Type B pancreatic cell (in vitro differentiated cells): ENCODE data around the gene PDE9A. TPM values are rescaled to one million over a fixed set of nuclear protein-coding genes. Genes with fewer than 3 reads are reported as not detected.

Source experiments
- DNase-seq: peaks from one replicate; pipeline ENCODE4 v3.0.0; 2021; ENCODE audit warnings: mixed read lengths; ENCODE audit not compliant: unreplicated experiment; ENCODE audit errors: extremely low spot score
- H3K27ac Mint-ChIP-seq: 2 replicates; pipeline ENCODE4 v1.8.0; 2021; ENCODE audit warnings: mild to moderate bottlenecking, mixed read lengths
- H3K27me3 Mint-ChIP-seq: 2 replicates; pipeline ENCODE4 v1.8.0; 2021; ENCODE audit warnings: mixed read lengths
- H3K36me3 Mint-ChIP-seq: 2 replicates; pipeline ENCODE4 v1.8.0; 2021; ENCODE audit warnings: mixed read lengths
- H3K4me1 Mint-ChIP-seq: one replicate; pipeline ENCODE4 v1.8.0; 2021; ENCODE audit warnings: mixed read lengths; ENCODE audit not compliant: unreplicated experiment
- H3K4me3 Mint-ChIP-seq: 2 replicates; pipeline ENCODE4 v1.8.0; 2021; ENCODE audit warnings: mild to moderate bottlenecking, mixed read lengths
- H3K9me3 Mint-ChIP-seq: 2 replicates; pipeline ENCODE4 v1.8.0; 2021; ENCODE audit warnings: mixed read lengths
- CTCF ChIP-seq: fragments of 200-600 bp; sonication (generic); conservative IDR thresholded peaks from 2 replicates; pipeline ENCODE4 v1.5.0; 2021; ENCODE audit warnings: antibody characterized with exemption, mild to moderate bottlenecking
- long read RNA-seq: library from polyadenylated mRNA; unstranded; transcript quantifications from one replicate; pipeline ENCODE4 v2.0.0, GENCODE V29; 2020
- total RNA-seq: library from RNA; stranded (reverse); gene quantifications from 2 replicates; pipeline ENCODE4 v1.2.1, GENCODE V29; 2021; ENCODE audit warnings: low replicate concordance

Gene PDE9A
- total RNA-seq, result 15.2 and 18.6 TPM in 2 replicates
- long read RNA-seq, partial matches to known transcripts, result 4 of 13 reads
- long read RNA-seq, other reads (novel, unspliced or antisense), result 3 of 13 reads

GRCh38 chr21:42653231-42654061, at the start of gene PDE9A:
PDE9A (plus strand) TSS chr21:42653621; CDS start chr21:42653815, 194 bp downstream.
- peaks cover 23% of the 10 kb centered on the region for H3K4me1 Mint-ChIP-seq
- H3K27me3 Mint-ChIP-seq, result peaks cover 20% of the 10 kb centered on the region
- DNase-seq, result no peak
- peak within 1 kb of the TSS; percentile 94 for H3K4me3 Mint-ChIP-seq
- no peak for TF ChIP-seq CTCF
- H3K36me3 Mint-ChIP-seq, result no peaks in the 10 kb centered on the region
- H3K27ac Mint-ChIP-seq, result peak within 1 kb of the TSS; percentile 93
- no peaks in the 10 kb centered on the region for H3K9me3 Mint-ChIP-seq

- peak overlapping the region; percentile 67 for H3K27ac Mint-ChIP-seq
- no peaks in the 10 kb centered on the region for H3K27me3 Mint-ChIP-seq
- H3K36me3 Mint-ChIP-seq, result no peaks in the 10 kb centered on the region
- H3K9me3 Mint-ChIP-seq, result peaks cover 24% of the 10 kb centered on the region
- H3K4me1 Mint-ChIP-seq, result no peaks in the 10 kb centered on the region
- DNase-seq, result no peak
- H3K4me3 Mint-ChIP-seq, result no peak overlapping the region
- no peak for TF ChIP-seq CTCF
These were observed 46.3 kb upstream of the PDE9A start for GRCh38 chr21:42607102-42607501.

GRCh38 chr21:42607525-42608102, 45.8 kb upstream of the PDE9A start:
- TF ChIP-seq CTCF, result no peak
- Mint-ChIP-seq H3K36me3 (no peaks in the 10 kb centered on the region), H3K27me3 (no peaks in the 10 kb centered on the region), H3K4me1 (no peaks in the 10 kb centered on the region), H3K4me3 (peak overlapping the region; percentile 49), H3K9me3 (peaks cover 24% of the 10 kb centered on the region), H3K27ac (peak overlapping the region; percentile 67)
- DNase-seq, result no peak

GRCh38 chr21:42608446-42608845, 45.0 kb upstream of the PDE9A start:
- Mint-ChIP-seq H3K27me3 (no peaks in the 10 kb centered on the region), H3K4me1 (no peaks in the 10 kb centered on the region), H3K9me3 (peaks cover 24% of the 10 kb centered on the region)

GRCh38 chr21:42609811-42610210, 43.6 kb upstream of the PDE9A start:
- DNase-seq, result no peak
- no peaks in the 10 kb centered on the region for H3K36me3 Mint-ChIP-seq
- H3K27ac Mint-ChIP-seq, result no peak overlapping the region
- no peaks in the 10 kb centered on the region for H3K27me3 Mint-ChIP-seq
- H3K4me1 Mint-ChIP-seq, result no peaks in the 10 kb centered on the region
- TF ChIP-seq CTCF, result no peak
- no peak overlapping the region for H3K4me3 Mint-ChIP-seq
- peaks cover 24% of the 10 kb centered on the region for H3K9me3 Mint-ChIP-seq

More at GRCh38 chr21:42608446-42608845, 45.0 kb upstream of the PDE9A start:
- no peaks in the 10 kb centered on the region for H3K36me3 Mint-ChIP-seq
- DNase-seq, result no peak
- TF ChIP-seq CTCF, result no peak
- H3K4me3 Mint-ChIP-seq, result no peak overlapping the region
- no peak overlapping the region for H3K27ac Mint-ChIP-seq
